Measurements from ENCODE around the gene LARGE1. TPM values are rescaled to one million over a fixed set of nuclear protein-coding genes. Genes with fewer than 3 reads are reported as not detected.

LARGE1 gene
- total RNA-seq, 1 experiment from 2014 or later: 1.5 TPM

- BruUV-seq (replicated peaks): no TSS peak
- H3K79me2 ChIP-seq (ENCODE audit: insufficient read depth, low read length): no peaks in the 10 kb centered on the region
- H3K27ac ChIP-seq (ENCODE audit: low read depth, low read length): no peak overlapping the region
- ChIA-PET RAD21 (ENCODE audit: low non-redundant PET in 1 of 2, low total read pairs in 2 of 2, uncharacterized antibody in 2 of 2, unreplicated experiment in 2 of 2) (no interaction called here), POLR2A (no interaction called here), CTCF (no interaction called here)
- intact Hi-C loops (cut with micrococcal nuclease): no loop called here
- H3K27me3 ChIP-seq (ENCODE audit: insufficient read depth, low read length): no peaks in the 10 kb centered on the region
- H3K9me3 ChIP-seq (ENCODE audit: control insufficient read depth in 1 of 2, insufficient read depth in 1 of 2, low read depth in 1 of 2, low read length in 2 of 2): peaks cover 8 to 18% of the 10 kb centered on the region in 2 experiments; a peak in 2 of 4 replicates
- H3K9ac ChIP-seq (ENCODE audit: low read length): no peak overlapping the region
- H2AFZ ChIP-seq (ENCODE audit: low read depth, low read length, poor library complexity, severe bottlenecking): no peak overlapping the region
- TF ChIP-seq POLR2AphosphoS5 (IDR thresholded peaks at IDR 0.05; ENCODE audit: low read depth, low read length): no peak
- TF ChIP-seq ZFX (IDR thresholded peaks at IDR 0.05): no peak
- TF ChIP-seq MAX (IDR thresholded peaks at IDR 0.05): no peak
- TF ChIP-seq ZBTB33 (IDR thresholded peaks at IDR 0.05; ENCODE audit: extremely low read depth, insufficient replicate concordance, low read length): no peak
- H3K4me2 ChIP-seq (ENCODE audit: low read length): no peak overlapping the region
- H3K4me1 ChIP-seq (ENCODE audit: control insufficient read depth in 1 of 2, insufficient read depth in 2 of 2, low read length in 2 of 2): no peaks in the 10 kb centered on the region
- DNase-seq (ENCODE audit: low read depth, low spot score) (no peak), ATAC-seq (no peak)
- H4K20me1 ChIP-seq (ENCODE audit: insufficient read depth): no peaks in the 10 kb centered on the region
- H3K36me3 ChIP-seq (ENCODE audit: control insufficient read depth in 1 of 2, insufficient read depth in 2 of 2, low read length in 2 of 2): no peaks in the 10 kb centered on the region
- H3K4me3 ChIP-seq (replicated peaks in 1 of 2; ENCODE audit: low read depth in 1 of 2, low read length in 2 of 2): no peak overlapping the region
- H3K9me2 ChIP-seq (ENCODE audit: insufficient read depth): no peaks in the 10 kb centered on the region
Observed at GRCh38 chr22:33779243-33779642, 141.0 kb downstream of the LARGE1 start.

GRCh38 chr22:33776491-33776890 is 143.8 kb downstream of the LARGE1 start:
- TF ChIP-seq POLR2AphosphoS5 (IDR thresholded peaks at IDR 0.05; ENCODE audit: low read depth, low read length) (no peak), ATF3 (IDR thresholded peaks at IDR 0.05) (no peak), CTCF (IDR thresholded peaks at IDR 0.05 in 2 of 3, conservative IDR thresholded peaks at IDR 0.05 in 1 of 3; ENCODE audit: borderline replicate concordance in 1 of 3, insufficient read depth in 1 of 3, low read depth in 2 of 3, low read length in 2 of 3) (no peak)

More at GRCh38 chr22:33776491-33776890, 143.8 kb downstream of the LARGE1 start:
- Histone ChIP-seq H4K20me1 (ENCODE audit: insufficient read depth) (no peaks in the 10 kb centered on the region), H3K4me2 (ENCODE audit: low read length) (no peak overlapping the region), H3K4me1 (ENCODE audit: control insufficient read depth in 1 of 2, insufficient read depth in 2 of 2, low read length in 2 of 2) (no peaks in the 10 kb centered on the region), H3K36me3 (ENCODE audit: control insufficient read depth in 1 of 2, insufficient read depth in 2 of 2, low read length in 2 of 2) (no peaks in the 10 kb centered on the region), H3K9me3 (ENCODE audit: control insufficient read depth in 1 of 2, insufficient read depth in 1 of 2, low read depth in 1 of 2, low read length in 2 of 2) (peaks cover 8 to 36% of the 10 kb centered on the region in 2 experiments; a peak in 2 of 4 replicates), H3K27me3 (ENCODE audit: insufficient read depth, low read length) (no peaks in the 10 kb centered on the region), H2AFZ (ENCODE audit: low read depth, low read length, poor library complexity, severe bottlenecking) (no peak overlapping the region), H3K9me2 (ENCODE audit: insufficient read depth) (no peaks in the 10 kb centered on the region), H3K9ac (ENCODE audit: low read length) (no peak overlapping the region), H3K27ac (ENCODE audit: low read depth, low read length) (no peak overlapping the region), H3K79me2 (ENCODE audit: insufficient read depth, low read length) (no peaks in the 10 kb centered on the region), H3K4me3 (replicated peaks in 1 of 2; ENCODE audit: low read depth in 1 of 2, low read length in 2 of 2) (no peak overlapping the region)
- ATAC-seq: no peak
- intact Hi-C loops (cut with micrococcal nuclease): no loop called here
- CTCF ChIA-PET: no interaction called here
- DNase-seq (ENCODE audit: low read depth, low spot score): no peak
- no TSS peak for BruUV-seq (replicated peaks)
- POLR2A ChIA-PET: no interaction called here
- RAD21 ChIA-PET (ENCODE audit: low non-redundant PET in 1 of 2, low total read pairs in 2 of 2, uncharacterized antibody in 2 of 2, unreplicated experiment in 2 of 2): no interaction called here
